Smooth muscle cell (in vitro differentiated cells): Measurements from ENCODE around the gene IRAK2. TPM values are rescaled to one million over a fixed set of nuclear protein-coding genes. Genes with fewer than 3 reads are reported as not detected.

Experiments
- DNase-seq: peaks from one replicate; lab custom pipeline; 2025; ENCODE audit not compliant: unreplicated experiment; lab: John Stamatoyannopoulos, UW
- H2AFZ ChIP-seq: fragments of 200-600 bp; sonication (generic); 2 replicates; pipeline ENCODE4 v1.6.0; 2016; ENCODE audit warnings: antibody characterized with exemption, low read depth, mild to moderate bottlenecking
- H3F3A ChIP-seq: fragments of 200-600 bp; sonication (generic); 2 replicates; pipeline ENCODE4 v1.6.0; 2017; ENCODE audit warnings: antibody characterized with exemption, low read depth
- H3K27ac ChIP-seq: fragments of 200-600 bp; sonication (generic); 2 replicates; pipeline ENCODE4 v1.5.1; 2016; ENCODE audit warnings: low read depth, mild to moderate bottlenecking
- H3K27me3 ChIP-seq: fragments of 200-600 bp; sonication (generic); 2 replicates; pipeline ENCODE4 v1.6.1; 2016; ENCODE audit warnings: low read depth, mild to moderate bottlenecking
- H3K36me3 ChIP-seq: fragments of 200-600 bp; sonication (generic); 2 replicates; pipeline ENCODE4 v1.5.1; 2016; ENCODE audit warnings: low read depth
- H3K4me1 ChIP-seq: fragments of 200-600 bp; sonication (generic); 2 replicates; pipeline ENCODE4 v1.5.1; 2016; ENCODE audit warnings: low read depth
- H3K4me2 ChIP-seq: fragments of 200-600 bp; sonication (generic); 2 replicates; pipeline ENCODE4 v1.6.0; 2016; ENCODE audit warnings: mild to moderate bottlenecking
- H3K4me3 ChIP-seq: fragments of 200-600 bp; sonication (generic); 2 replicates; pipeline ENCODE4 v1.5.1; 2016; ENCODE audit warnings: mild to moderate bottlenecking
- H3K79me2 ChIP-seq: fragments of 200-600 bp; sonication (generic); 2 replicates; pipeline ENCODE4 v1.6.0; 2016; ENCODE audit warnings: low read depth, mild to moderate bottlenecking
- H3K9ac ChIP-seq: fragments of 200-600 bp; sonication (generic); 2 replicates; pipeline ENCODE4 v1.6.0; 2016; ENCODE audit warnings: low read depth
- H3K9me3 ChIP-seq: fragments of 200-600 bp; sonication (generic); replicated peaks from 2 replicates; pipeline ENCODE4 v1.5.1; 2016; ENCODE audit warnings: low read depth
- H4K20me1 ChIP-seq: fragments of 200-600 bp; sonication (generic); 2 replicates; pipeline ENCODE4 v1.6.0; 2016; ENCODE audit warnings: low read depth
- CTCF ChIP-seq: fragments of 200-600 bp; sonication (generic); IDR thresholded peaks from 2 replicates; pipeline ENCODE4 v1.5.1; 2017; ENCODE audit warnings: borderline replicate concordance, mild to moderate bottlenecking, antibody characterized with exemption; ENCODE audit not compliant: insufficient read depth, poor library complexity, severe bottlenecking
- WGBS: methylation state at CpG from one replicate; pipeline ENCODE4 v1.1.7; 2016; ENCODE audit warnings: low lambda C conversion rate; 5-methylcytosine and 5-hydroxymethylcytosine counted together
- polyA plus RNA-seq: library from polyadenylated mRNA; unstranded; fragments of >200 nt; fragmentation: Nextera tagmentation; extraction: Ambion mirVana; gene quantifications from 2 replicates; pipeline ENCODE4 v1.2.1, GENCODE V29; 2016
- total RNA-seq: library from RNA; depleted of rRNA; stranded (reverse); fragments of >200 nt; gene quantifications from 2 replicates; pipeline ENCODE4 v1.2.3, GENCODE V29; 2014

Gene IRAK2
- total and polyA plus RNA-seq, 2 experiments from 2014 or later = 3.3 to 3.4 TPM

- no peaks in the 10 kb centered on the region for H3K9me3 ChIP-seq
- no peak overlapping the region for H3K4me3 ChIP-seq
- H2AFZ ChIP-seq = no peak overlapping the region
- no peak overlapping the region for H3K9ac ChIP-seq
- H3K27me3 ChIP-seq = no peaks in the 10 kb centered on the region
- 99% methylated on average over 3 of the region's 3 CpGs for WGBS
- no peak overlapping the region for H3K27ac ChIP-seq
- H3K36me3 ChIP-seq = no peaks in the 10 kb centered on the region
- peaks cover 23% of the 10 kb centered on the region for H3K4me1 ChIP-seq
- no peak for TF ChIP-seq CTCF
- H3K79me2 ChIP-seq = peaks cover 54% of the 10 kb centered on the region
- H3K4me2 ChIP-seq = no peak overlapping the region
- H3F3A ChIP-seq = peaks cover 9% of the 10 kb centered on the region
- peaks cover 81% of the 10 kb centered on the region for H4K20me1 ChIP-seq
- DNase-seq = no peak
These were observed 89.0 kb downstream of the IRAK2 start for GRCh38 chr3:10253731-10254130.

- H3K9ac ChIP-seq = no peak overlapping the region
- H3F3A ChIP-seq = no peaks in the 10 kb centered on the region
- H3K4me1 ChIP-seq = peaks cover 4% of the 10 kb centered on the region
- no peak overlapping the region for H3K4me2 ChIP-seq
- H4K20me1 ChIP-seq = peaks cover 85% of the 10 kb centered on the region
- no peak for DNase-seq
- H3K4me3 ChIP-seq = no peak overlapping the region
- H3K27ac ChIP-seq = no peak overlapping the region
- no peak for TF ChIP-seq CTCF
- H3K27me3 ChIP-seq = no peaks in the 10 kb centered on the region
- peaks cover 7% of the 10 kb centered on the region for H3K36me3 ChIP-seq
- no peak overlapping the region for H2AFZ ChIP-seq
- H3K79me2 ChIP-seq = peaks cover 42% of the 10 kb centered on the region
- WGBS = 95% methylated on average over 7 of the region's 7 CpGs
- H3K9me3 ChIP-seq = no peaks in the 10 kb centered on the region
These were observed 91.1 kb downstream of the IRAK2 start for GRCh38 chr3:10255835-10256234.

GRCh38 chr3:10259036-10259435 lies 94.3 kb downstream of the IRAK2 start:
- no peak for DNase-seq
- peaks cover 83% of the 10 kb centered on the region for H4K20me1 ChIP-seq
- WGBS = 92% methylated on average over 7 of the region's 7 CpGs

More at GRCh38 chr3:10259036-10259435, 94.3 kb downstream of the IRAK2 start:
- no peak overlapping the region for H3K27ac ChIP-seq
- H3K4me3 ChIP-seq = no peak overlapping the region
- peaks cover 27% of the 10 kb centered on the region for H3K79me2 ChIP-seq
- no peak for TF ChIP-seq CTCF
- H3K9ac ChIP-seq = no peak overlapping the region
- H3K9me3 ChIP-seq = no peaks in the 10 kb centered on the region
- no peak overlapping the region for H2AFZ ChIP-seq
- no peaks in the 10 kb centered on the region for H3K27me3 ChIP-seq
- H3K4me1 ChIP-seq = no peaks in the 10 kb centered on the region
- H3K4me2 ChIP-seq = no peak overlapping the region
- peaks cover 13% of the 10 kb centered on the region for H3F3A ChIP-seq
- H3K36me3 ChIP-seq = peaks cover 7% of the 10 kb centered on the region
